Neural cell (in vitro differentiated cells): ENCODE data around the gene ARPC4.
A peak's percentile ranks its signal among the peaks of the same experiment; 100 is the strongest.

Experiments
- CTCF ChIP-seq: fragments of 450-650 bp; IDR thresholded peaks from 2 replicates; pipeline ENCODE4 v1.5.1; 2014; ENCODE audit warnings: antibody characterized with exemption, mild to moderate bottlenecking, moderate library complexity; ENCODE audit not compliant: poor library complexity, severe bottlenecking
- EP300 ChIP-seq: fragments of 450-650 bp; conservative IDR thresholded peaks from 2 replicates; pipeline ENCODE4 v1.6.1; 2014; ENCODE audit warnings: antibody characterized with exemption, mild to moderate bottlenecking, moderate library complexity; ENCODE audit not compliant: poor library complexity, severe bottlenecking

GRCh38 chr3:9749645-9750555 is 43.0 kb upstream of the ARPC4 start, which contains the start of gene OGG1:
- peak; percentile 25 for TF ChIP-seq CTCF
- TF ChIP-seq EP300 = peak; percentile 32
